Small intestine (tissue), 7 donors: ENCODE results near the gene CD63. TPM values are rescaled to one million over a fixed set of nuclear protein-coding genes. Genes with fewer than 3 reads are reported as not detected.

Experiments
- DNase-seq, 2 donors: peaks; one replicate each; pipeline versions ENCODE4 v3.0.0 to v3.0.0-alpha.2; 2013
- FAIRE-seq: peaks from 2 replicates; lab custom pipeline; 2012; peaks lifted over from hg19 to GRCh38; lab: Jason Lieb, UNC
- H3K27ac ChIP-seq, 3 donors: one replicate each; pipeline ENCODE4 v1.5.1; 2013; ENCODE audit warnings: low read length in 2 of 3, mild to moderate bottlenecking in 2 of 3, control low read depth in 1 of 3, inconsistent platforms in 1 of 3, low read depth in 1 of 3, moderate library complexity in 1 of 3
- H3K27me3 ChIP-seq, 3 donors: one replicate each; pipeline ENCODE4 v1.6.1; 2013; ENCODE audit warnings: low read length in 3 of 3, inconsistent platforms in 1 of 3; ENCODE audit not compliant: control insufficient read depth in 3 of 3, insufficient read depth in 3 of 3
- H3K36me3 ChIP-seq, 3 donors: one replicate each; pipeline ENCODE4 v1.6.1; 2013; ENCODE audit warnings: low read length in 3 of 3, inconsistent platforms in 1 of 3, low read depth in 1 of 3, mild to moderate bottlenecking in 1 of 3, moderate library complexity in 1 of 3; ENCODE audit not compliant: control insufficient read depth in 3 of 3, insufficient read depth in 2 of 3
- H3K4me1 ChIP-seq, 3 donors: one replicate each; pipeline ENCODE4 v1.6.1; 2013; ENCODE audit warnings: low read length in 2 of 3, inconsistent platforms in 1 of 3, low read depth in 1 of 3, mild to moderate bottlenecking in 1 of 3, moderate library complexity in 1 of 3; ENCODE audit not compliant: control insufficient read depth in 3 of 3, insufficient read depth in 2 of 3
- H3K4me3 ChIP-seq, 3 donors: one replicate each; pipeline ENCODE4 v1.5.1; 2013; ENCODE audit warnings: low read length in 3 of 3, control low read depth in 1 of 3, inconsistent platforms in 1 of 3, low read depth in 1 of 3, mild to moderate bottlenecking in 1 of 3, moderate library complexity in 1 of 3
- H3K9me3 ChIP-seq, 2 donors: one replicate each; pipeline ENCODE4 v1.6.1; 2013; ENCODE audit warnings: low read depth in 1 of 2, low read length in 1 of 2; ENCODE audit not compliant: control insufficient read depth in 2 of 2, insufficient read depth in 1 of 2
- WGBS, 3 donors: extraction: QIAGEN DNeasy Blood & Tissue Kit; methylation state at CpG; one replicate each; pipeline ENCODE4 v1.1.7; 2013; 5-methylcytosine and 5-hydroxymethylcytosine counted together
- polyA plus RNA-seq, 4 donors: library from polyadenylated mRNA; stranded (reverse) in 3 of 4; unstranded in 1 of 4; fragments of 200-250 nt in 3 of 4; fragments of 120-200 nt in 1 of 4; gene quantifications; one replicate each; pipeline versions ENCODE4 v1.2.1 to v1.2.3, GENCODE V29; 2013
- donor health status: healthy with polysubstance abuse.
- donor health status: control.
- donor health status: control.
- donor health status: Bipolar disorder and iron deficiency.
- donor health status: healthy.

The CD63 gene
- polyA plus RNA-seq, 4 donors: 561 to 1,127 (median 702) TPM

DNA sequence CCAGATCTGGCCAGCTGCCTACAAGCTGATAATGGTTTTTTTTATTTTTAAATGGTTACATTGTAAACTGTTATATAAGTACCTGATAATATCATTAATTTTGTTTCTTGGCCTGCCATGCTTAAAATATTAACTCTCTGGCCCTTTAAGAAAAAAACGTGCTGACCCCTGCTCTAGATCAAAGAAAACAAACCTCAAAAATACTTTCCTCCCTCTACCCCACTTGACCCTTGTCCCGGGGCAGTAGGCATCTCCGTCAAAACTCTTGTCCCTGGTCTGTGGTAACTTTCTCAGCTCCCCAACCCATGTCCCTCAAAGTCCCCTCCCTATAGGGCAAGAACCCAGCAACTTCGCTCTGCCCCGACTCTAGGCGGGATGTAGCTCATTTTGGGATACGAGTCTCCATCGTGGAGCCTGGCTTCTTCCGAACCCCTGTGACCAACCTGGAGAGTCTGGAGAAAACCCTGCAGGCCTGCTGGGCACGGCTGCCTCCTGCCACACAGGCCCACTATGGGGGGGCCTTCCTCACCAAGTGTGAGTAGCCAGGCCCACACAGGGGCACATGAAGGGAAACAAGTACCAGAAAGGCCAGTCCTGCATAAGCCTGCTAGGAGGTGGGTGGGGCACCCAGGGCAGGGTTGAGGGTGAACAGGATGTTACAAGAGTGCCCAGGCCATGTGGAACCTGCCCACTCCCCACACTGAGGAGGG lies 5.1 kb downstream of the CD63 start:
- no peaks in the 10 kb centered on the region for H3K27me3 ChIP-seq
- H3K36me3 ChIP-seq: peaks cover 5 to 81% (median 14%) of the 10 kb centered on the region in 3 donors
- no peaks in the 10 kb centered on the region for H3K9me3 ChIP-seq
- no peak for FAIRE-seq
- H3K4me3 ChIP-seq: peak overlapping the region in 1 of 3 donors; percentile 10
- peaks cover 5 to 76% (median 8%) of the 10 kb centered on the region in 3 donors for H3K4me1 ChIP-seq
- DNase-seq: no peak
- 46 to 52% (median 51%) methylated on average over 10 of the region's 10 CpGs for WGBS, 3 donors
- H3K27ac ChIP-seq: no peak overlapping the region

DNA sequence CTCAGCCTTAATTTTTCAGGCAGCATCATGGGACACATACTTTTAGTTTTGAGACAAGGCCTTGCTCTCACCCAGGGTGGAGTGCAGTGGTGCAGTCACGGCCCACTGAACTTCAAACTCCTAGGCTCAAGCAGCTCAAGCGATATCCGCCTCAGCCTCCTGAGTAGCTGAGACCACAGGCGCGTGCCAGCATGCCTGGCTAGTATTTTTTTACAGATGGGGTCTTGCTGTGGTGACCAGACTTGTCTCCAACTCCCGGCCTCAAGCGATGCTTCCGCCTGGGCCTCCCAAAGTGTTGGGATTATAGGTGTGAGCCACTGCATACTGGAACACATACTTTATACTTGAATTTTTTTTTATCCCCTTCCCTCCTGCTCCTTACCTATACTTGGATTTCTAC lies 5.9 kb downstream of the CD63 start:
- DNase-seq (no peak), FAIRE-seq (no peak)
- no peak overlapping the region for H3K4me3 ChIP-seq
- H3K36me3 ChIP-seq: peaks cover 5 to 84% (median 14%) of the 10 kb centered on the region in 3 donors
- H3K27me3 ChIP-seq: no peaks in the 10 kb centered on the region
- peaks cover 5 to 81% (median 11%) of the 10 kb centered on the region in 3 donors for H3K4me1 ChIP-seq
- no peak overlapping the region for H3K27ac ChIP-seq
- WGBS, 3 donors: 89 to 94% (median 92%) methylated on average over 8 of the region's 8 CpGs
- H3K9me3 ChIP-seq: no peaks in the 10 kb centered on the region

DNA sequence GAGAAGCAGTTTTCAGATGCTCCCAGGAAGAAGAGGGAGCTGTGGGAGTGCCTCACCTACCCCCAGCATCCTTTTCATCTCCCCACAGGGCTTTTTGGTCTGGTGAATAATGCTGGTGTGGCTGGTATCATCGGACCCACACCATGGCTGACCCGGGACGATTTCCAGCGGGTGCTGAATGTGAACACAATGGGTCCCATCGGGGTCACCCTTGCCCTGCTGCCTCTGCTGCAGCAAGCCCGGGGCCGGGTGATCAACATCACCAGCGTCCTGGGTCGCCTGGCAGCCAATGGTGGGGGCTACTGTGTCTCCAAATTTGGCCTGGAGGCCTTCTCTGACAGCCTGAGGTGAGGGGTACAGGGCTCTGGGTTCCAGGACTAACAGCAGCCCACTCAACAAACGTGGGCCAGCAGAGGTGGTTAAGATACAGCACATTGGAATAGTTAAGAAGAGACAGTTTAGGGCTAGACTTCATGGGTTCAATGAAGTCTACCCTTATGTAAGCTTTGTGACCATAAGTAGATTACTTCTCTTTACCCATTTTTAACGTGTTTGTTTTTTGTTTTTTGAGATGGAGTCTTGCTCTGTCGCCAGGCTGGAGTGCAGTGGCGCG lies 7.1 kb downstream of the CD63 start:
- H3K36me3 ChIP-seq: peaks cover 5 to 81% (median 12%) of the 10 kb centered on the region in 3 donors
- H3K27ac ChIP-seq: peak overlapping the region; percentile 74 to 89 (median 84)
- no peak for FAIRE-seq
- no peak for DNase-seq
- no peaks in the 10 kb centered on the region for H3K9me3 ChIP-seq
- no peaks in the 10 kb centered on the region for H3K27me3 ChIP-seq
- peaks cover 6 to 83% (median 10%) of the 10 kb centered on the region in 3 donors for H3K4me1 ChIP-seq
- 72 to 80% (median 72%) methylated on average over 14 of the region's 14 CpGs for WGBS, 3 donors
- peak overlapping the region in 2 of 3 donors; percentile 28 to 40 for H3K4me3 ChIP-seq

DNA sequence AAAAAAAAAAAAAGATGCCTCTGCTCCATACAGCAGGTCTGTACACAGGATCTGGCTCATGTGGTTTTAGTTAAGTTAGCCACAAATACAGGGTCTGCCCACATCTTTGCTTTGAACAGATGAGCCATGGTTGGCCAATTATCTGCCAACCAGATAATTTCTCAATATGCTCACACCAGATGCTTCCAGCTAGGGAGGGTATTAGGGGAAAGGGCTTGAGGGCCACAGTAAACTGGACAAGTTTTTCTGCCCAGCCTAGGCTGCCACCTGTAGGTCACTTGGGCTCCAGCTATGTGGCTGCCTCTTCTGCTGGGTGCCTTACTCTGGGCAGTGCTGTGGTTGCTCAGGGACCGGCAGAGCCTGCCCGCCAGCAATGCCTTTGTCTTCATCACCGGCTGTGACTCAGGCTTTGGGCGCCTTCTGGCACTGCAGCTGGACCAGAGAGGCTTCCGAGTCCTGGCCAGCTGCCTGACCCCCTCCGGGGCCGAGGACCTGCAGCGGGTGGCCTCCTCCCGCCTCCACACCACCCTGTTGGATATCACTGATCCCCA lies 7.8 kb downstream of the CD63 start:
- H3K36me3 ChIP-seq: peaks cover 5 to 74% (median 9%) of the 10 kb centered on the region in 3 donors
- peaks cover 6 to 78% (median 8%) of the 10 kb centered on the region in 3 donors for H3K4me1 ChIP-seq
- 17 to 34% (median 26%) methylated on average over 9 of the region's 9 CpGs for WGBS, 3 donors
- H3K27ac ChIP-seq: peak overlapping the region; percentile 84 to 91 (median 89)
- DNase-seq (peak; percentile 74 to 81), FAIRE-seq (no peak)
- H3K4me3 ChIP-seq: peak overlapping the region in 2 of 3 donors; percentile 28 to 40
- no peaks in the 10 kb centered on the region for H3K27me3 ChIP-seq
- H3K9me3 ChIP-seq: no peaks in the 10 kb centered on the region

DNA sequence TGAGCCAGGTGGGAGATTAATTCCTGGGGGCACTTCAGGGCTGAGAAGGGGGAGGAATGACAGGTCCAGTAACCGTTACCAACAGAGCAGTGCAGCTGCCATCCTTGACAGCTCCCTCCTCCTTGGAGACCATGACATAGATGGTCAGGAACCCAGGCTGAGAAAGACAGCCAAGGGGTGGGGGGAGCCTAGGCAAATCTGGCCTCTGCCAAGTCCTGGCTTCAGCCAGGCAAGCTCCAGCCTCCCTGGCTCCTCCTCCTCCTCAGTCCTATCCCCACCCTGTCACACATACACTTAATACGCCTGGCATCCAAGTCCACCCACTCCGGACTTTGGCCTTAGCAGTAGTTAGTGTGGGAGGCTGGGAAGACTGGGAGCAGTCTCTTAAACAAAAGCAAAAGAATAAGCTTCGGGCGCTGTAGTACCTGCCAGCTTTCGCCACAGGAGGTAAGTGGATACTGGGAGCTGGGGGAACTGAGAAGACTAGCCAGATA lies 8.7 kb downstream of the CD63 start, which contains the start of gene RDH5:
Gene RDH5, plus strand, starts transcription at position 323 of the 494 bp plus-strand sequence. CDS start 792 bp downstream, outside the sequence.
- no peaks in the 10 kb centered on the region for H3K27me3 ChIP-seq
- H3K36me3 ChIP-seq: peaks cover under 1 to 65% (median 3%) of the 10 kb centered on the region in 3 donors
- no peak for FAIRE-seq
- H3K4me1 ChIP-seq: peaks cover 8 to 78% (median 10%) of the 10 kb centered on the region in 3 donors
- WGBS, 3 donors: 14 to 47% (median 46%) methylated on average over 6 of the region's 6 CpGs
- no peaks in the 10 kb centered on the region for H3K9me3 ChIP-seq
- peak within 1 kb of the TSS; percentile 89 to 91 (median 90) for H3K27ac ChIP-seq
- peak; percentile 96 to 99 for DNase-seq
- peak within 1 kb of the TSS in 2 of 3 donors; percentile 28 to 40 for H3K4me3 ChIP-seq

DNA sequence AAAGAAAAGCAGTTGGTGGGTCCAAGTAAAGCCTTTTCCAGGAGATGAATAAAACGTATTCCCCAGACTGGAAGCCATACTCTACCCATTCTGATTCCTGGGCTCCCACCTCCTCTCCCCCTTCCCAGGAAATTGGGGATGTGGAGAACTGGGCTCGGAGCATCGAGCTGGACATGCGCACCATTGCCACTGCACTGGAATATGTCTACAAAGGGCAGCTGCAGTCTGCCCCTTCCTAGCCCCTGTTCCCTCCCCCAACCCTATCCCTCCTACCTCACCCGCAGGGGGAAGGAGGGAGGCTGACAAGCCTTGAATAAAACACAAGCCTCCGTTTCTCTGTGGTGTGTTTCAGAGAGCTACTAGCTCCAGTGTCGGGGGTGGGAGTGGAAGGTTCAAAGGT lies 9.4 kb downstream of the CD63 start:
- no peaks in the 10 kb centered on the region for H3K27me3 ChIP-seq
- DNase-seq (no peak), FAIRE-seq (no peak)
- H3K27ac ChIP-seq: peak overlapping the region; percentile 89 to 91 (median 90)
- H3K4me3 ChIP-seq: no peak overlapping the region
- H3K9me3 ChIP-seq: no peaks in the 10 kb centered on the region
- WGBS, 3 donors: 50 to 65% (median 61%) methylated on average over 6 to 7 of the region's 7 CpGs
- peaks cover 0 to 58% (median 0%) of the 10 kb centered on the region in 3 donors for H3K36me3 ChIP-seq
- peaks cover 8 to 71% (median 11%) of the 10 kb centered on the region in 3 donors for H3K4me1 ChIP-seq

DNA sequence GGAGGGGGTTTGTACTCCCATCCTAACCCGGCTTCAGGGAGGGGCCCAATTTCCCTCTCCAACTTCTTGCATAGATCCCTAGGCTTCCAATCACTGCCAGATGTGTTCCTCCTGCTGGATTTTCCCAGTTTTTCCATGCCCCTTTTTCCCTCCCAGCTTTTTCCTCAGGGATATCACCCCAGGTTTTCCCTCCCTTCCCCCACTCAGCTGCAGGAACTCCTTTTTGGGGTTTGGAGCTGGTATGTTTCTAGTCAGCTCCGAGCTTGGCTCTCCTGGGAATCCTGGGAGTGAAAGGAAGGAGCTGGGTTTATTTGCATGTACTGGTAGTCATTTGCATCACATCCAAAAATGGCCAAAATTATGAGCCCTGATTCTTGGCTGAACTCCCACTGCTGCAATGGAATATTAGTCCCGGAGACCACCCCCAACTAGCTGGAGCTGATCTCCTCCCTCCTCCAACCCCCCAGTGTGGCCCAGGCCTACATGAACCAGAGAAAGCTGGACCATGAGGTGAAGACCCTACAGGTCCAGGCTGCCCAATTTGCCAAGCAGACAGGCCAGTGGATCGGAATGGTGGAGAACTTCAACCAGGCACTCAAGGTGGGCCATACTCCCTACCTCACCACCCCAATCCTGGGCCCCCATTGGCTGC lies 10.1 kb downstream of the CD63 start:
- FAIRE-seq (no peak), DNase-seq (no peak)
- H3K27ac ChIP-seq: peak overlapping the region; percentile 89 to 91 (median 90)
- H3K4me3 ChIP-seq: no peak overlapping the region
- H3K9me3 ChIP-seq: no peaks in the 10 kb centered on the region
- H3K27me3 ChIP-seq: no peaks in the 10 kb centered on the region
- peaks cover 0 to 52% (median 0%) of the 10 kb centered on the region in 3 donors for H3K36me3 ChIP-seq
- peaks cover 8 to 65% (median 11%) of the 10 kb centered on the region in 3 donors for H3K4me1 ChIP-seq
- 69 to 80% (median 72%) methylated on average over 4 of the region's 4 CpGs for WGBS, 3 donors
